A549 (cell line): ENCODE results near the gene INF2. TPM values are rescaled to one million over a fixed set of nuclear protein-coding genes. Genes with fewer than 3 reads are reported as not detected.

Experiments used
- ATAC-seq, 2 experiments: fragments of 200-7000 bp in 1 of 2; fragments of >200 bp in 1 of 2; cut with Nextera tagmentation in 1 of 2; cut with Tn5 transposase in 1 of 2; 3 replicates each; pipeline versions ENCODE4 v1.8.0 to v1.9.1; 2018 to 2020; ENCODE audit warnings: mild to moderate bottlenecking in 1 of 2, moderate library complexity in 1 of 2
- CTCF ChIA-PET: fragments of 300-600 bp; sonication (Branson Sonifier 250); formaldehyde crosslinking; extraction: SDS; loops from one replicate; lab custom pipeline; 2021; ENCODE audit warnings: antibody characterized with exemption, inconsistent platforms; lab: Yijun Ruan, JAX
- POLR2A ChIA-PET: fragments of 350-600 bp; formaldehyde crosslinking; extraction: SDS; loops from one replicate; lab custom pipeline; 2021; ENCODE audit warnings: antibody characterized with exemption, inconsistent platforms; lab: Yijun Ruan, JAX
- DNase-seq, 2 experiments: peaks; one replicate each; pipeline versions ENCODE4 v3.0.0 to v3.0.0-alpha.2; 2011 to 2016; ENCODE audit warnings: low read depth in 1 of 2, low spot score in 1 of 2
- FAIRE-seq: peaks from 2 replicates; lab custom pipeline; 2011; peaks lifted over from hg19 to GRCh38; lab: Jason Lieb, UNC
- H3K27ac ChIP-seq, 2 experiments: fragments of >200 bp; sonication (Bioruptor Twin); formaldehyde crosslinking; 3 replicates each; pipeline ENCODE4 v1.5.1; 2016 to 2017
- H3K4me1 ChIP-seq: fragments of >200 bp; sonication (Bioruptor Twin); formaldehyde crosslinking; 3 replicates; pipeline ENCODE4 v1.6.1; 2016
- H3K4me2 ChIP-seq: fragments of >200 bp; sonication (Bioruptor Twin); formaldehyde crosslinking; 3 replicates; pipeline ENCODE4 v1.6.1; 2016
- H3K4me3 ChIP-seq: fragments of >200 bp; sonication (Bioruptor Twin); formaldehyde crosslinking; 3 replicates; pipeline ENCODE4 v1.5.1; 2016
- H3K9me3 ChIP-seq: fragments of >200 bp; sonication (Bioruptor Twin); formaldehyde crosslinking; 3 replicates; pipeline ENCODE4 v1.6.1; 2016
- BHLHE40 ChIP-seq: IDR thresholded peaks from 2 replicates; pipeline ENCODE4 v1.6.1; 2012; ENCODE audit warnings: low read depth, low read length, inconsistent platforms
- CEBPB ChIP-seq, 2 experiments: fragments of >200 bp in 1 of 2; sonication (Bioruptor Twin) in 1 of 2; formaldehyde crosslinking in 1 of 2; IDR thresholded peaks; 2 replicates each; pipeline ENCODE4 v1.6.1; 2012 to 2016
- CHD2 ChIP-seq: fragments of 150-350 bp; IDR thresholded peaks from 2 replicates; pipeline ENCODE4 v1.6.1; 2014; ENCODE audit warnings: low read length; ENCODE audit not compliant: partially characterized antibody
- EHF ChIP-seq: fragments of 250-450 bp; sonication (Bioruptor Pico); IDR thresholded peaks from 2 replicates; pipeline ENCODE4 v1.5.0; 2020; ENCODE audit warnings: mild to moderate bottlenecking
- EHMT2 ChIP-seq: fragments of 200-600 bp; sonication (generic); IDR thresholded peaks from 2 replicates; pipeline ENCODE4 v1.6.1; 2016; ENCODE audit warnings: antibody characterized with exemption, low read depth, mild to moderate bottlenecking, moderate library complexity
- FOSL2 ChIP-seq, 2 experiments: fragments of 450-650 bp in 1 of 2; fragments of >200 bp in 1 of 2; sonication (Bioruptor Twin) in 1 of 2; formaldehyde crosslinking; IDR thresholded peaks; 2 replicates each; pipeline versions ENCODE4 v1.5.0 to v1.6.1; 2016 to 2020; ENCODE audit warnings: mild to moderate bottlenecking in 1 of 2, moderate library complexity in 1 of 2
- HEYL ChIP-seq: fragments of 250-450 bp; sonication (Bioruptor Pico); IDR thresholded peaks from 2 replicates; pipeline ENCODE4 v1.8.0; 2021; ENCODE audit warnings: mild to moderate bottlenecking, moderate library complexity
- HOXB5 ChIP-seq: fragments of 250-450 bp; sonication (Bioruptor Pico); IDR thresholded peaks from 2 replicates; pipeline ENCODE4 v1.5.0; 2020; ENCODE audit warnings: mild to moderate bottlenecking, moderate library complexity
- JUNB ChIP-seq: fragments of >200 bp; sonication (Bioruptor Twin); formaldehyde crosslinking; IDR thresholded peaks from 2 replicates; pipeline ENCODE4 v1.6.1; 2016
- MYC ChIP-seq: IDR thresholded peaks from 2 replicates; pipeline ENCODE4 v1.6.1; 2012; ENCODE audit warnings: mild to moderate bottlenecking, inconsistent platforms, low read length, improper control_type of control experiment, borderline replicate concordance
- NPAS2 ChIP-seq: fragments of 250-450 bp; sonication (Bioruptor Pico); IDR thresholded peaks from 2 replicates; pipeline ENCODE4 v1.8.0; 2022; ENCODE audit warnings: mild to moderate bottlenecking, moderate library complexity, borderline replicate concordance
- NR3C1 ChIP-seq: fragments of >200 bp; sonication (Bioruptor Twin); formaldehyde crosslinking; IDR thresholded peaks from 3 replicates; pipeline ENCODE4 v1.6.1; 2017
- PHF8 ChIP-seq: fragments of 200-600 bp; sonication (generic); IDR thresholded peaks from 2 replicates; pipeline ENCODE4 v1.6.1; 2016; ENCODE audit warnings: low read depth, mild to moderate bottlenecking, antibody characterized with exemption, moderate library complexity, borderline replicate concordance
- POLR2A ChIP-seq: IDR thresholded peaks from 2 replicates; pipeline ENCODE4 v1.6.1; 2012; ENCODE audit warnings: mild to moderate bottlenecking, low read length
- RARB ChIP-seq: fragments of 250-450 bp; sonication (Bioruptor Pico); IDR thresholded peaks from 2 replicates; pipeline ENCODE4 v1.8.0; 2021; ENCODE audit warnings: mild to moderate bottlenecking, moderate library complexity
- RCOR1 ChIP-seq: fragments of 150-350 bp; IDR thresholded peaks from 2 replicates; pipeline ENCODE4 v1.6.1; 2014; ENCODE audit warnings: antibody characterized with exemption, low read length, low read depth
- RNF2 ChIP-seq: fragments of 200-600 bp; sonication (generic); IDR thresholded peaks from 2 replicates; pipeline ENCODE4 v1.6.1; 2016; ENCODE audit warnings: low read depth, mild to moderate bottlenecking, antibody characterized with exemption, moderate library complexity, borderline replicate concordance
- SMC3 ChIP-seq: fragments of >200 bp; sonication (Bioruptor Twin); formaldehyde crosslinking; IDR thresholded peaks from 3 replicates; pipeline ENCODE4 v1.6.1; 2018; ENCODE audit warnings: inconsistent platforms
- WGBS: methylation state at CpG from one replicate; pipeline ENCODE4 v1.1.6; 2017; ENCODE audit errors: missing lambda C conversion rate; 5-methylcytosine and 5-hydroxymethylcytosine counted together
- polyA plus RNA-seq, 4 experiments: library from polyadenylated mRNA; depleted of rRNA in 3 of 4; stranded (reverse); fragments of >200 nt; fragmentation: RNase III in 1 of 4; extraction: RNeasy Plus Mini Kit Qiagen cat#74134 plus additional on column Dnase treatment in 1 of 4; gene quantifications; 2 replicates in 3 of 4; 3 replicates in 1 of 4; pipeline ENCODE4 v1.2.3, GENCODE V29; 2011 to 2017
- TF ChIP-seq, protein P1 (sequence below): fragments of >200 bp; sonication (Bioruptor Twin); formaldehyde crosslinking; IDR thresholded peaks from 3 replicates; pipeline ENCODE4 v1.5.1; 2016
- TF ChIP-seq, protein P2 (sequence below): fragments of 450-650 bp; IDR thresholded peaks from 2 replicates; pipeline ENCODE4 v1.6.1; 2014; ENCODE audit warnings: antibody characterized with exemption
- TF ChIP-seq, protein P3 (sequence below): fragments of 200-600 bp; sonication (generic); IDR thresholded peaks from 2 replicates; pipeline ENCODE4 v1.6.1; 2016; ENCODE audit warnings: antibody characterized with exemption, mild to moderate bottlenecking, moderate library complexity
- TF ChIP-seq, protein P4 (sequence below): fragments of >200 bp; sonication (Bioruptor Twin); formaldehyde crosslinking; IDR thresholded peaks from 3 replicates; pipeline ENCODE4 v1.6.1; 2016

INF2 gene
- polyA plus RNA-seq, 2 of the 4 experiments (the other 2 are of a cell fraction) = 24.7 to 71.2 TPM

DNA sequence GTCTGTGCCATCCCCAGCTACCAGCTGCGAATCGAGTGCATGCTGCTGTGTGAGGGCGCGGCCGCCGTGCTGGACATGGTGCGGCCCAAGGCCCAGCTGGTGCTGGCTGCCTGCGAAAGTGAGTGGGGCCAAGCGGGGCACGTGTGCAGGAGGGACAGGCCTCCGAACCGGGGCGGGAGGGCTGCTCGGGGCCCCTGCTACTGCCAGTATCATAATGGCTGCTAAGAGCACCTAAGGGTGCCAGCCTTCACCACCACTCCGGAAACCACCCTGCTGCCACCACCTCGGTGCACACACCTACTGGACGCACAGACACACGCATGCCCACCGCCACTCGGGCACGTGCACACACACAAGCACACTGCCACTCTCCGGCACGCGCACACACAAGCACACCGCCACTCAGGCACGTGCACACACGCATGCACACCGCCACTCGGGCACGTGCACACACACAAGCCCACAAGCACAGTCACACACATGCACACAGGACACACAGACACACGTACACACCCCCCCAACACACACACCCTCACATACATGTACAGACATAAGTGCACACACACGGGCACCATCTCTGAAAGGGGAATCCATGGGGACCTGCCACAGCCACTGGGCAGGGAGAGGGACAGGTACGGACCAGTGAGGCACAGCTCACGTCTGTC lies 20.8 kb downstream of the INF2 start:
- ChIA-PET POLR2A (no interaction called here), CTCF (interaction anchor here (1.3 to 13.0 kb wide), 12 partner anchors 8 to 68 kb away, joined by 3 to 143 read pairs (median 16); partner anchors contain the start of genes ADSS1 and INF2)
- no peak for ATAC-seq
- no peak for DNase-seq
- no peak for TF ChIP-seq POLR2A
- TF ChIP-seq EHMT2 = no peak
- TF ChIP-seq JUNB = no peak
- TF ChIP-seq RCOR1 = no peak
- TF ChIP-seq NPAS2 (CRISPR knock-in tag) = no peak
- TF ChIP-seq BHLHE40 = no peak
- TF ChIP-seq RARB (CRISPR knock-in tag) = no peak
- TF ChIP-seq, protein P1, sequence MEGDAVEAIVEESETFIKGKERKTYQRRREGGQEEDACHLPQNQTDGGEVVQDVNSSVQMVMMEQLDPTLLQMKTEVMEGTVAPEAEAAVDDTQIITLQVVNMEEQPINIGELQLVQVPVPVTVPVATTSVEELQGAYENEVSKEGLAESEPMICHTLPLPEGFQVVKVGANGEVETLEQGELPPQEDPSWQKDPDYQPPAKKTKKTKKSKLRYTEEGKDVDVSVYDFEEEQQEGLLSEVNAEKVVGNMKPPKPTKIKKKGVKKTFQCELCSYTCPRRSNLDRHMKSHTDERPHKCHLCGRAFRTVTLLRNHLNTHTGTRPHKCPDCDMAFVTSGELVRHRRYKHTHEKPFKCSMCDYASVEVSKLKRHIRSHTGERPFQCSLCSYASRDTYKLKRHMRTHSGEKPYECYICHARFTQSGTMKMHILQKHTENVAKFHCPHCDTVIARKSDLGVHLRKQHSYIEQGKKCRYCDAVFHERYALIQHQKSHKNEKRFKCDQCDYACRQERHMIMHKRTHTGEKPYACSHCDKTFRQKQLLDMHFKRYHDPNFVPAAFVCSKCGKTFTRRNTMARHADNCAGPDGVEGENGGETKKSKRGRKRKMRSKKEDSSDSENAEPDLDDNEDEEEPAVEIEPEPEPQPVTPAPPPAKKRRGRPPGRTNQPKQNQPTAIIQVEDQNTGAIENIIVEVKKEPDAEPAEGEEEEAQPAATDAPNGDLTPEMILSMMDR = no peak
- TF ChIP-seq NR3C1 = no peak
- TF ChIP-seq, protein P2, sequence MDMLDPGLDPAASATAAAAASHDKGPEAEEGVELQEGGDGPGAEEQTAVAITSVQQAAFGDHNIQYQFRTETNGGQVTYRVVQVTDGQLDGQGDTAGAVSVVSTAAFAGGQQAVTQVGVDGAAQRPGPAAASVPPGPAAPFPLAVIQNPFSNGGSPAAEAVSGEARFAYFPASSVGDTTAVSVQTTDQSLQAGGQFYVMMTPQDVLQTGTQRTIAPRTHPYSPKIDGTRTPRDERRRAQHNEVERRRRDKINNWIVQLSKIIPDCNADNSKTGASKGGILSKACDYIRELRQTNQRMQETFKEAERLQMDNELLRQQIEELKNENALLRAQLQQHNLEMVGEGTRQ = no peak
- TF ChIP-seq CHD2 = no peak
- no peak for TF ChIP-seq PHF8
- TF ChIP-seq SMC3 = no peak
- no peak for TF ChIP-seq HOXB5 (CRISPR knock-in tag)
- TF ChIP-seq, protein P3, sequence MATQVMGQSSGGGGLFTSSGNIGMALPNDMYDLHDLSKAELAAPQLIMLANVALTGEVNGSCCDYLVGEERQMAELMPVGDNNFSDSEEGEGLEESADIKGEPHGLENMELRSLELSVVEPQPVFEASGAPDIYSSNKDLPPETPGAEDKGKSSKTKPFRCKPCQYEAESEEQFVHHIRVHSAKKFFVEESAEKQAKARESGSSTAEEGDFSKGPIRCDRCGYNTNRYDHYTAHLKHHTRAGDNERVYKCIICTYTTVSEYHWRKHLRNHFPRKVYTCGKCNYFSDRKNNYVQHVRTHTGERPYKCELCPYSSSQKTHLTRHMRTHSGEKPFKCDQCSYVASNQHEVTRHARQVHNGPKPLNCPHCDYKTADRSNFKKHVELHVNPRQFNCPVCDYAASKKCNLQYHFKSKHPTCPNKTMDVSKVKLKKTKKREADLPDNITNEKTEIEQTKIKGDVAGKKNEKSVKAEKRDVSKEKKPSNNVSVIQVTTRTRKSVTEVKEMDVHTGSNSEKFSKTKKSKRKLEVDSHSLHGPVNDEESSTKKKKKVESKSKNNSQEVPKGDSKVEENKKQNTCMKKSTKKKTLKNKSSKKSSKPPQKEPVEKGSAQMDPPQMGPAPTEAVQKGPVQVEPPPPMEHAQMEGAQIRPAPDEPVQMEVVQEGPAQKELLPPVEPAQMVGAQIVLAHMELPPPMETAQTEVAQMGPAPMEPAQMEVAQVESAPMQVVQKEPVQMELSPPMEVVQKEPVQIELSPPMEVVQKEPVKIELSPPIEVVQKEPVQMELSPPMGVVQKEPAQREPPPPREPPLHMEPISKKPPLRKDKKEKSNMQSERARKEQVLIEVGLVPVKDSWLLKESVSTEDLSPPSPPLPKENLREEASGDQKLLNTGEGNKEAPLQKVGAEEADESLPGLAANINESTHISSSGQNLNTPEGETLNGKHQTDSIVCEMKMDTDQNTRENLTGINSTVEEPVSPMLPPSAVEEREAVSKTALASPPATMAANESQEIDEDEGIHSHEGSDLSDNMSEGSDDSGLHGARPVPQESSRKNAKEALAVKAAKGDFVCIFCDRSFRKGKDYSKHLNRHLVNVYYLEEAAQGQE = no peak
- TF ChIP-seq RNF2 = no peak
- TF ChIP-seq FOSL2 (IDR thresholded peaks at IDR 0.05) = no peak
- no peak for TF ChIP-seq FOSL2 (CRISPR knock-in tag; IDR thresholded peaks at IDR 0.05)
- no peak for FAIRE-seq
- H3K4me3 ChIP-seq = no peak overlapping the region
- peaks cover 32% of the 10 kb centered on the region for H3K4me1 ChIP-seq
- H3K4me2 ChIP-seq = no peak overlapping the region
- 96% methylated on average over 20 of the region's 34 CpGs for WGBS
- no peaks in the 10 kb centered on the region for H3K9me3 ChIP-seq
- no peak overlapping the region for H3K27ac ChIP-seq

DNA sequence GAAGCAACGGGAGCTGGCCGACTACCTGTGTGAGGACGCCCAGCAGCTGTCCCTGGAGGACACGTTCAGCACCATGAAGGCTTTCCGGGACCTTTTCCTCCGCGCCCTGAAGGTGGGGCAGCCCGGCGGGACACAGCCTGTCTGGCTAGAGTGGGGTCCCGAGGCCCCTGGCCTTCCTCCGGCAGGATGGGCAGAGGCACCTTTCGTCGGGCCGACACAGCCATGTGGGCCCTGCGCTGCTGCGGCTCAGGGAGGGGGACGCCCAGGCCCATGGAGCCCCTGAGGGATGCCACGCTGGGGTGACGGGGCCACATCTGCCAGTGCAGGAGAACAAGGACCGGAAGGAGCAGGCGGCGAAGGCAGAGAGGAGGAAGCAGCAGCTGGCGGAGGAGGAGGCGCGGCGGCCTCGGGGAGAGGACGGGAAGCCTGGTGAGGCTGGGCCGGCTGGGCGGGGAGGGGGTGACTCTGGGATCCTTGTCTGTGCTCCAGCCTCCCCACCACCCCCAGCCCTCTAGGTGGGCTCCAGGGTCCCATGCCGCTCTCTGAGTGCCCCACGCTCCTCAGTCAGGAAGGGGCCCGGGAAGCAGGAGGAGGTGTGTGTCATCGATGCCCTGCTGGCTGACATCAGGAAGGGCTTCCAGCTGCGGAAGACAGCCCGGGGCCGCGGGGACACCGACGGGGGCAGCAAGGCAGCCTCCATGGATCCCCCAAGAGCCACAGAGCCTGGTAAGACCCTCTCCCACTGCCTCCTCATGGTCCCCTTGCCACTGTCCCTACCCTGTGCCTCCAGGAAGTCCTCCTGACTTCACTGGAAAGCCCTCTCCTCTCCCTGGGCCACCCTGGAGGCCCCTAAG lies 23.7 kb downstream of the INF2 start:
- DNase-seq = no peak
- no peak for ATAC-seq
- WGBS = 98% methylated on average over 24 of the region's 40 CpGs
- Histone ChIP-seq H3K4me1 (peaks cover 4% of the 10 kb centered on the region), H3K27ac (no peak overlapping the region), H3K4me2 (no peak overlapping the region), H3K4me3 (no peak overlapping the region), H3K9me3 (no peaks in the 10 kb centered on the region)
- POLR2A ChIA-PET = no interaction called here
- no peak for FAIRE-seq
- TF ChIP-seq, protein P4, sequence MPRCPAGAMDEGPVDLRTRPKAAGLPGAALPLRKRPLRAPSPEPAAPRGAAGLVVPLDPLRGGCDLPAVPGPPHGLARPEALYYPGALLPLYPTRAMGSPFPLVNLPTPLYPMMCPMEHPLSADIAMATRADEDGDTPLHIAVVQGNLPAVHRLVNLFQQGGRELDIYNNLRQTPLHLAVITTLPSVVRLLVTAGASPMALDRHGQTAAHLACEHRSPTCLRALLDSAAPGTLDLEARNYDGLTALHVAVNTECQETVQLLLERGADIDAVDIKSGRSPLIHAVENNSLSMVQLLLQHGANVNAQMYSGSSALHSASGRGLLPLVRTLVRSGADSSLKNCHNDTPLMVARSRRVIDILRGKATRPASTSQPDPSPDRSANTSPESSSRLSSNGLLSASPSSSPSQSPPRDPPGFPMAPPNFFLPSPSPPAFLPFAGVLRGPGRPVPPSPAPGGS = no peak
- TF ChIP-seq FOSL2 (IDR thresholded peaks at IDR 0.05) (no peak), FOSL2 (CRISPR knock-in tag; IDR thresholded peaks at IDR 0.05) (no peak), RARB (CRISPR knock-in tag) (no peak), EHF (CRISPR knock-in tag) (no peak), HEYL (CRISPR knock-in tag) (no peak), MYC (no peak), CEBPB (IDR thresholded peaks at IDR 0.05) (no peak)
- CTCF ChIA-PET = interaction anchor here (1.0 to 13.0 kb wide), 6 partner anchors 11 to 109 kb away, joined by 3 to 110 read pairs (median 4); partner anchors contain the start of gene ADSS1
